GM18870 (cell line): ENCODE results near the gene FAIM2.

Experiments
- ATAC-seq: cut with Tn5 transposase; IDR thresholded peaks from one replicate; pipeline ENCODE4 v1.9.1; 2021; ENCODE audit warnings: moderate library complexity; ENCODE audit not compliant: unreplicated experiment

The FAIM2 gene

DNA sequence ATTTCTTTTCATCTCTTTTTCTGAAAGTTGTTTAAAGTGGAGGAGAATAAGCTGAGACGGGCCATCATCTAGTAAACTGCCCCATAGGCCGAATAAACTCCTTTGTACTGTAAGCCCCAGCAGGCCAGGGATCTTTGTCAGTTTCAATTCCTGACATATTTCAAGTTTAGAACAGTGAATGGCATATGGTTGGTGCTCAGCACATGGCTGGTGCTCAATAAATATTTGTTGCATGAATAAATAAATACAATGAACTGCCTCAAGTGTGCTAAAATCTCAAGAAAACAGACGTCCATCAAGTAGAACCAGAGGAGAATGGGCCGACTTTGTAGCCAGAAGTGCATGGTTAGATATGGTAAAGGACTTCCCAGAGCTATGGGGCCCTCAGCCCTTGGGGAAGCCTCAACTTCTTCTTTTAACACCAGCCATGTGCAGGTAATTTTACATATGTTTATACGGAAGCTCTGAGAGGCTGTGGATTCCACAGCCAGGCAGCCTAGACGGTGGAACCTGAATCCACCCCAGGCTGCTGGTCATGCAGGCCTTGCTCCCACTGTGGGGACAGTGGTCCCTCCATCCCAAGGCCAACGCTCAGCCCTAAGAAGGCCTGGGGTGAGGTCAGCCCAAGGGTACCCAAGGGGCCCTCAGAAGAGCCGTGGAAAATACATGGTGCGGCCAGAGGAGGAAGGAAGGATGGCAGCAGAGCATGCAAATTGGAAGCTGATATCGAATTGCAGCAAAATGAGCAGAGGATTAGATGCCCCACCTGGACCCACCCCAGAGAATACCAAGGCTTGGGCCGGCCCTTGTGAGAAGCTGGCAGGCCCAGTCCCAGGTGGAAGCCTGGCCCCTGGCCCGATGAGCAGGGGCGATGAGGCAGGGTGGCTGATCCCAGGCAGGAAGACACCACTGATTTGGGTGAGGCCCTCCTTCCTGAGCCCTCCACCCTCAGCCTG is 38.1 kb upstream of the FAIM2 start:
- no peak for ATAC-seq

DNA sequence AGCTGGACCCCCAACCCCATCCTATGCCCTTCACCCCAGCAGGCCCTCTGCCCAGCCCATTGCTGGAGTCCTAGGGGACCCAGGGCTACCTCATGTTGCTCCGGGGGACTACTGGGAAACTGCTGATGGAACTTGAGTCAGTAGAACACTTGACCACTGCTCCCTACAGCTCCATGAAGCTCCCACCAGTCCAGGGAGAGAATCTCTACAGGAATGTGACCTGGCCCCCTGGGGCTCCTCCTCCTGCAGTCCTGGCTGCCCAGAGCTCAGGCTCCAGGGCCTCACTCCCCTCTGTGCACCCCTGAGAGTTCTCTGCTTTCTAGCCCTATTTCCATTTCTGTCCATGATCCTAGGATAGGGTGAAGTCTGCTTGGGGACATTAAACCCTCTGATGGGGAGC is 36.0 kb upstream of the FAIM2 start:
- no peak for ATAC-seq

DNA sequence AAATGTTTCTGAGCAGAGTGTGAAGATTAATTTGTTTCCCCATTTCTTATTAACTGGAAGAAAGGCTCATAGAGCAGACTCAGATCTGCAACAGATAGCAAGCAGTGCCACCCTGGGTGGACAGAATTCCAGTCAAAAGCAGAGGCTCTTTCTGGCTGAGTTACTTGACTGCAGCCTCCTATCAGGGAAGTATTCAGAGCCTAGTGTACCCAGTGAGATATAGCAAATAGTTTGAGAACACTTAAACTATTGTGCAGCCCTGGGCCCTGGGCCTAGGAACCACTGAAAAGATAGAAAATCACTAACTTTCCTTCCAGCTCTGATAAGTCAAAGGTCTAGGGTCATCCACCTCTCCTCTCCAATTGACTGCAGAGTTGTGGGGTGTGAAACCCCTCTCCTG is 35.6 kb upstream of the FAIM2 start:
- ATAC-seq = no peak

DNA sequence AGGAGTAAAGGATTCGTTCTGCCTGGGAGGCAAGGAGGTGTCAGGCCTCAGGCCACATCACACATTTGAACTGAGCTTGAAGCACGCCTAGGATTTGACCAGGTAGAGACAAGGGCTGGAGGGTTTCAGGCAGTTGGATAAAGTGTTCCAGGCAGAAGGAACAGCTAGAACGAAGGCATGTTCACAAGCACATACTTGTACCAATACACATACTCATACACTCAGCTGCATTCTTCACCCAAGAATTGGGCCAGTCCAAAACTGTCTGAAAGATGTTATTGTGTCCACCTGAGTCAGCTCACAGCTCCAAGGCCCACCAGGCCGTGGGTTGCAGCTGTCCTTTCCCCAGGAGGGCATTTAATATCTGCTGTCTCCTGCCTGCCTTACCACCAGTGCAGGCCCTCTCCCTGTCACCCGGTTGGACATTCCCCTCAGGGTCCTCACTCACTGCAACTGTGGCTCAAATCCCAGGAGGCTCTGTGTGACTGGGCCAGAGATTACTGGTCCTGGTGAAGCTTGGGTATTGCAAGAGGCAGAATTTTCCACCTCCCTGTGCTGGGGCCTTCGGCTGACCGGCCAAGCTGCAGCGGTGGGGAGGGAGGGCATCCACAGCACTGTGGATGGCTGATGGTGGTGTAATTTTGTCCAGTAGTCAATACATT is 34.1 kb upstream of the FAIM2 start:
- no peak for ATAC-seq

DNA sequence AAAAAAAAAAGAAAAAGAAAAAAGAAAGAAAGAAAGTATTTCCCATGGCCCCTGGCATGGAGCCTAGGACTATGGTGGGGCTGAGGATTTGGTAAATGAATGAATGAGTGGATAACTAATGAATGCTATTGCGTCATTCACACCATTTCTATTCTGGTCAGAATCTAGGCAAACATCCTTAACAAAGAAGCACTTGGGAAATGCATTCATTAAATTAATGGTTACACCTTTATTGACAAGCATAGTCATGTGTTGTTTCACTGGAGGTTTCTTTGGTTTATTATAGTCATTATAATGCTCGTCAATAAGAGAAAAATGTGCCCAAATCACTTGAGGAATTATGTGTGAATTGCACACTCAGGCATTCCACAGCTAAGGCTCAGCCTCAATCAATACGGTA is 33.2 kb upstream of the FAIM2 start:
- no peak for ATAC-seq

DNA sequence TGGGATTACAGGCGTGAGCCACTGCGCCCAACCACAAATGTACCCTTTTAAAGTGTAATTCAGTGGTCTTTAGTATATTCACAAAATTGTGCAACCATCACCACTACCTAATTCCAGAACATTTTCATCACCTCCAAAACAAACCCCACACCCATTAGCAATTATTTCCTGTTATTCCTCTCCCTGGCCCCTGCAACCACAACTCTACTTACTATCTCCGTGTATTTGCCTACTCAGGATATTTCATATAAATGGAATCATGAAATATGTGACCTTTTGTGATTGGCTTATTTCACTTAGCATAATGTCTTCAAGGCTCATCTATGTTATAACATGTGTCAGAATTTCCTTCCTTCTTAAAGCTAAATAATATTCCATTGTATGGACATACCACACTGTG is 30.8 kb upstream of the FAIM2 start:
- no peak for ATAC-seq

DNA sequence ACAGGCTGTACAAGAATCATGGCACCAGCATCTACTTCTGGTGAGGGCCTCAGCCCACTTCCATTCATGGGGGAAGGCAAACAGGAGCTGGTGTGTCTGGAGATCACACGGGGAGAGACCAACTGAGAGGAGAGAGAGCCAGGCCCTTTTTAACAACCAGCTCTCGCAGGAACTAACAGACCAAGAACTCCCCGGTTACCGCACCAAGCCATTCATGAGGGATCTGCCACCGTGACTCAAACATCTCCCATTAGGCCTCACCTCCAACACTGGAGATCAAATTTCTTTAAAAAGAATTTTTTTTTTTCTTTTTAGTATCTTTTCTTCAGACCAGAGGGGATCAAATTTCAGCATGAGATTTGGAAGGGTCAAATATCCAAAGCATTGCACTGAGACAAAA is 30.1 kb upstream of the FAIM2 start:
- ATAC-seq = no peak

DNA sequence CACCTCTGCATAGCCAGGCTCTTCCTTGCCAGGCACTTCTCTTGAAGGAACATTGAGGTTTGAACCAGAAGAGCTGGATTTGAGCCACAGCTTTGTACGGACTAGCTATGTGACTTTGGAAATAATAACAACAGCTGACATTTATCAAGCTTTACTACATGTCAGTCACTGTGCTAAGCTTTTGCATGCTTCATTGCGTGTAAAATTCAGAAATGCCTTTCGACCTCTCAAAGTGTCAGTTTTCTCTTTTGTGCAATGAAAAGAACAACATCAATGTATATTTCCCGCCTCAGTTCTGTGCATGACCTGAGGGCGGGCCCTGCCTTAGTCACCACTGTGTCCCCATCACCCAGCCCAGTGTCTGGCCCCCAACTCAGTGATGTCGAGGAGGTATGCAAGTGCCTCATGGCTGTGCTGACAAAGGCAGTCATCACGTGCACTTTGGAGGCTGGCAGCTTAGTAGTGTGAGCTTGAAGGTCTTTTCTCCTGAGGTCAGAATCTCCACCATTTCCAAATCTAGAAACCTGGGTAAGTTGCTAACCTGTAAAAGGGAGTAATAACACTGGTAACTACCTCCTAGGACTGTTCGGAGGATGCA is 28.9 kb upstream of the FAIM2 start:
- no peak for ATAC-seq

DNA sequence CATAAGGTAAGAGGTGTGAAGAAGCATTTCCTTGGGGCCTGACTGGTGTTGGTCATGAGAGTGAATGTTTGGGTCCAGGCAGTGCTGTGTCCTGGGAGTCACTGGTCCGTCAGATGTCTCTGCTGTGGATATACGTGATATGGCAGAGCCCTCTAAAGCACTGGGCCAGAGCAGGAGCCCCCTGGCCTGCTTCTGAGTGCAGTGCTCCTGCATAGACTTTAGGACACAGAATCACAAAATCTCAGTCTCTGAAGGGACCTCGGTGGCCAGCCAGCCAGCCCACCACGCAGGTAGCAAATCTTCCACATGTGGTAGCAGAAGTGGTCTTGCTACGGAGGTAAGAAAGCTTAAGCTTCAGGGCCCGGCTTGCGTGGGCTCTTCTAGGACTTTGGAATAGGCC is 28.3 kb upstream of the FAIM2 start:
- ATAC-seq = no peak

DNA sequence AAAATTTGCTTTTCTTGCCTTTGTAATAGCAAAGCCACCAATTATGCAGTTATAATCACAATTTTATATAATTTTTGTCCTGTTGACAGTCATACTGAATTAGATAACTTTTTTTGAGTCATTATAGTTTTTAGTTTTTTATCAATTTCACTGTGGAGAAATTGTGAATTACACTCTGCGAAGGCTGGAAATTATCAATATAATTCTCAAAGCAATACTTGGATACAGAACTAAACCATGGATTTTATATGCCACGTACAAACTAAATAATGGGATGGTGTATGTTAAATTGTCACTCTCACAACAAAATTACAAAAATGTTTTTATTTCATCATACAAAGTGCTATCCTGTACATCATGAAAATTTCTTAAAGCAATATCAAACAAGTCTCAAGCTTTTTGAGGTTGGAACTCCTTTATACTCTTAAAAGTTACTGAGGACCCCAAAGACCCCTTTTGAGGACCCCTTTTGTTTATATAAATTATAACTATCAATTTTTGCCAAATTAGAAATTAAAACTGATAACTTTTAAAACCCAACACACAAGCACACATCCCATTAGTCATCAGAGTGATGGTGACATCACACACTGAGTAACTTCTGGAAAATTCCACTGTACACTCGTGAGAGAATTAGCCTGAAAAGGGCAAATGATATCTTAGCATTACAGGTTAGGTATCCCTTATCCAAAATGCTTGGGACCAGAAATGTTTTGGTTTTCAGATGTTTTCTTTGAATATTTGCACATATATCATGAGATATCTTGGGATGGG is 27.0 kb upstream of the FAIM2 start:
- ATAC-seq = no peak

DNA sequence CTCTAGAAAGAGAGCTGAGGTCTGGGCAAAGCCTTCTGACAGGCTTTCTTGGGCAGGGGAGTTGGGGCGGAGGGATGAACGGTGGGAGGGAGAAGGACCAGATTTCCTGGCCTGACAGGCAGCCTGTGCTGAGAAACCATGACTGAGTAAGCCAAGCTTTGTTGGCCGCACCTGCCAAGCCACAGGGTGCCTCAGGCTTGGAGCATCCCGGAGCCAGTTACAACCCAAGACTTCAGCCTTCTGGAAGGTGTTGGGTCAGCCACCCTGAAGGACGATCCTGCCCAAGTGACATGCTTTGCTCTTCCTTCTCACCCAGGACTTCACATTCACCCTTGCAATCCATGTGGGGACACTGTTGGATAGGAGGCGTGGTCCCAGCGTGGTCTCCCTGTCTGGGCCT is 25.9 kb upstream of the FAIM2 start:
- ATAC-seq = no peak

DNA sequence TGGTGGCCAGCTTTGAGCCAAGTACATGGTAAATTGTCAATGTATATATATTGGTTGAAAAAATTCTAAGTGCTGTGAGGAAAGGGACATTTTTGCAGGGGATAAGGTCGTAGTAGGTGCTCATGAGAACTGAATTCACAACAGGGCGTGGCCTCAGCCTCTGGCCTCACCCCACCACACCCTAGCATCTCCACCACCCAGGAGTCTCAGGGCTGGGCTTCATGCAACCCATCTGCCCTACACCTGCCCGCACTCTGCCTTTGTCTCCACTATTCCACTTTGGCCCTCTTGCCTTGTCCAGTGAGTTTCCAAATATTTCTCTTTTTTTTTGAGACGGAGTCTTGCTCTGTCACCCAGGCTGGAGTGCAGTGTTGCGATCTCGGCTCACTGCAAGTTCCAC is 24.8 kb upstream of the FAIM2 start:
- ATAC-seq = no peak

DNA sequence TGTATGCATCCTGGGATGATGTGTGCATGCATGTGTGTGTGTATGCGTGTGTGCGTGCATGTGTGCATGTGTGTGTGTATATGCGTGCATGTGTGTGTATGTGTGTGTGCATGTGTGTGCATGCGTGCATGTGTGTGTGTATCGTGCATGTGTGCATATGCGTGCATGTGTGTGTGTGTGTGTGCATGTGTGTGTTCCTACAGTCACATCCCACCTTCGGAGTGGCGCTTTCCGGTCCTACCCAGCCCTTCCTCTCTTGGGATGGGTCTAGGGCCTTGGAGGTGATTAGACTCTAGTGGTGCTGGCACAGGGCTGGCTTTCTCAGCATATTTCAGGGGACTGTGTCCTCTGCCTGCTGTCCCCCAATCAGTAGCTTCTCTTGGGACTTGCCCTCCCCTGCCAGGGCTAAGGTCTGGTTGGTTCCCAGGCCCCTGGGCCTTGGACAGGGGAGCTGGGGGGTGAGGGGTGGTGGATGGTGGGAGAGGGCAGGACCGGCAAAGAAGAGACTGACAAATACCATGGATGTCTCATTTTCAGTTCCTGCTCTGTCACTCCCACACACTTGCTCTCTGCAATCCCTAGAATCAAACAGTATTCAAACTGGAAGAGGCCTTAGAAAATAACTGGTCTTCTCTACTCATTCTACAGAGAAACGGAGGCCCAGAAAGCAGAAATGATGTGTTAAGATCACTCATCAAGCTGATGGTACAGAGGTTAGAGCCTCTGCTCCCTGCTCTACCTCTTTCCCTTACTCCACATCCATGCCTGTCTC is 21.9 kb upstream of the FAIM2 start:
- ATAC-seq = no peak

DNA sequence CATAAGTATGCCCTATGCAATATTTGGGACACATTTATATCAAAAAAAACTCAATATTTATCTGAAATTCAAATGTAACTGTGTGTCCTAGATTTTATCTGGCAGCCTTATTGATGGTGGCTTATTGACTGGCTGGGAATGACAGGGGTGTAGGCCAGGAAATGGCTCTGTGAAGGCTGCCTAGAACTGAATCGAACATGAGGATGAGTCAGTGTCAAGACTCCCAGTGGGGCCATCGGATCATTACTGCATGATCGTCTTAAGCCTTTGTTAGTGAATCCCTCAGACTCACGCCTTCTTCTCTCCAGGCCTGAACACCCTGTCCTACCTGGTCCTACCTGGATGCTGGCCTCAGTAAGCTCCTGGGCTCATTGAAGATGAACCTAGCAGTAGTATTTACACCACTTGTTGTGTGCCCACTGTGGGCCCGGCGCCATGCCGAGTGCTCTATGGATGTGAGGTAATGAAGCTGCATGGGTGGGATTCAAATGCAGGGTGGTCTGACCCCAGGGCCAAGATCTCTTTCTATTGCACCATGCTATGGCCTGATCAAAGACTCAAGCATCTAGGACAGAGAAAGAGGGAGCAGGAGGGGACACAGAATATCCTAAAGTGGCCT is 21.0 kb upstream of the FAIM2 start:
- no peak for ATAC-seq

DNA sequence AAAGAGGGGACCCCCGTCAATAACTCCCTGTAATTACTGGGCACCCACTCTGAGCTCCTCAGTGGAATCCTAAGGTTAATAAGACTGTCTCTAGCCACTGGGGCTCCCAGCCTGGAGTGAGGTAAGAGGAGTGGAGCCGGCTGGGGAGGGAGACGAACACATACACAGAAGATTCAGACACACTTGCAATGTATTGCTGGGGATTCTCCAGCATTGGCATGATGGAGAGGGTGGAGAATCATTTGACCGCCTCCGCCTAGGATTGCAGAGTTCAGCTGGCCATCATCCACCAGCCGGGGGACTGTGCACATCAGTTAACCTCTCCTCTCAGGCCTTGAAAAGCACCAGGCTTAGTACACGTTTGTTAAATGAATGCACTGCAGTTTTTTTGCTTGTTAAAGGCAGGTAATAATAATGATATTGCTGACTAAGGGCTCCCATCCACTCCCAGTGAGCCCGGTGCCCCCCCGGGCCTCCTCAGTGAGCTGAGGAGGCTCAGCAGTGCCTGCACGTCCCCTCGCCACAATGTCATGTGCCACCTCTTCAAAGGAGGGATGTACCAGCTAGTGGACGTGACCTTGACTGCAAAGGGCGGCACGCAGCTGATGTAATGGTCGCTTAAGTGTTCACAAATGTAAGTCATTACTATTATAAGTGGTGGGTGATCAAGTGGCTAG is 20.3 kb upstream of the FAIM2 start:
- no peak for ATAC-seq

DNA sequence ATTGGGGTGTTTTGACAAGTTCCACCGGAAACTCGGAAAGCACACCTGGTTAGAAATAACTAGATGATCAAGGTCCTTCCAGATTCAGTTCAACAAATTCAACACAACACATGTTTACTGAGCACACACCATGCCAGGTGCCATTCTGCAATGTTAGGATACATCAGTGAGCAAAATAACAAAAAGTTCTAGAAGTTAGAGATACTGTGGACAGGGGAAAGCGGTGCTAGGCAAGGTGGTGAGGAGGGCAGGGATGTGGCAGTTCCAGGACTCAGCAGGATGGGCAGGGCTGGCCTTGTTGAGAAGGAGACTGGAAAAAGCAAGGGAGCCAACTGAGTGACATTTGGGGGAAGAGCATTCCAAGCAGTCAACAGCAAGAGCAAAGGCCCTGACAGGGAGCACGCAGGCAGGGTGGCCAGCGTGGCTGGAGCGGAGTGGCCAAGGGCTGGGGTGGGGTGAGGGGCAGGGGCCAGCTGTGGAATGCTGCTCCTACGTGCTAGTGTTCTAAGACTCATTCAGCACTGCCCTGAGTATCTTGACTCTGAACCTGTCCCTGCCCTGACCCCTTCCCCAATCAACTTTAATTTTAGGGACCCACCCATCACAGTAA is 19.4 kb upstream of the FAIM2 start:
- ATAC-seq = no peak

DNA sequence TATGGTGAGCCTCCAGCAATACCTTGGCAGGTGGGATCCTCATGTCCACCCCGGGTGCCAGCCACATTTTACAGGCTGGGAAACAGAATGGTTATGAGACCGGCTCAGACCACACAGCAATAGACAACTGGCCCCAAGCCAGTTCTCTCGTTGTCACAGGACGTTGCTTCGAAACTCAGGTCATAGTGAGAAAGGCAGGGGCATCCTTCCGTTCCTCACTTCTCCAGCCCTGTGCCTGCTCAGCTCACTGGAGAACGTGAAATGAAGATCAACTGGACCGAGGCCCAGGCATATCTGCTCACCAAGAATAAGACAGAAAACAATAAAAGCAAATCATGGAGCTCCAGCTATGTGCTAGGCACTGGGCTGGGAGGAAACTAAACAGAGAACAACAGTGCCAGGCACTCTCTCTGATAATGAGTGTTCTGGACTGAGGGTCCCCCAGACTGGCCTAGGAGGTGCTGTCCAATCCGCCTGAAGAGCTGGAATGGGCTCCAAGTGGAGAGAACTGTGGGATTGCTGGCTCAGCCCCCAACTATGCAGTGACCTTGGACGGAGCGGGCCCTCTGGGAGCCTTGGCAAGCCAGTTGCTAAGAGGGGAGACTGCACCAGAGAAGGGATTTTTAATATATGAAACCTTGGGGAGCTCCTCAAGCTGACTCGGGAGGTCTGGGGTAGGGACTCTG is 18.8 kb upstream of the FAIM2 start:
- ATAC-seq = no peak

DNA sequence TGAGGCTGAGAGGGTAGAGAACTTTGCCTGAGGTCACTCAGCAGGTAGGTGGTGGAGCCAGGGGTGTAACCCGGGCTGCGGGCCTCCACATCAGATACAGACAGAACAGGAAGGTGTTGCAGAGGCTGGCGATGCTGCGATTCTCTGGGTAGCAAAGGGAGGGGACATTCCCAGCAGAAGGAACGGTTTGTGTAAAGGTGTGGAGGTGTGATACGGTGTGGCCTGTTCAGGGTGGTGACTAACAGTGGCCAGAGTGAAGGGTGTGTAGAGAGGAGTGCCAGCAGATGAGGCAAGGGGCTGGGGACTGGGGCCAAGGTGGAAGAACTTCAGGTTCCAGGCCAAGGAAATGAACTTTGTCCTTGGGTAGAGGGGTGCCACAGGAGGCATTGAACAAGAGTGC is 18.2 kb upstream of the FAIM2 start:
- no peak for ATAC-seq

DNA sequence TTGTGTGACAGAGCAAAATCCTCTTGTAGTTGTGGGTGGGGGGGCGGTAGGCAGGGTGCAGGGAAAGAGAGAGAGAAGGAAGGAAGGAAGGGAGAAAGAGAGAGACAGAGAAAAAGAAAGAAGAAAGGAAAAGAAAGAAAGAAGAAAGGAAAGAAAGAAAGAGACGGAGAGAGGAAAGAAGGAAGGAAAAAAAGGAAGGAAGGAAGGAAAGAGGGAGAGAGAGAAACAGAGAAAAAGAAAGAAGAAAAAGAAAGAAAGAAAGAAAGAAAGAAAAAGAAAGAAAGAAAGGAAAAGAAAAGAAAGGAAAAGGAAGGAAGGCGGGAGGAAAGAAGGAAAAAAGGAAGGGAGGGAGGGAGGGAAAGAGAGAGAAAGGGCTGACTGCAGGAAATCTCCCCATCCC is 17.6 kb upstream of the FAIM2 start:
- ATAC-seq = no peak
